Activated T-cell treated with anti-CD3 and anti-CD28 coated beads for 48 hours (primary cell): ENCODE measurements around the gene ACADSB.

Experiments
- DNase-seq: peaks from one replicate; pipeline ENCODE4 v3.0.0-alpha.2; 2020; ENCODE audit warnings: low read depth

The ACADSB gene

DNA sequence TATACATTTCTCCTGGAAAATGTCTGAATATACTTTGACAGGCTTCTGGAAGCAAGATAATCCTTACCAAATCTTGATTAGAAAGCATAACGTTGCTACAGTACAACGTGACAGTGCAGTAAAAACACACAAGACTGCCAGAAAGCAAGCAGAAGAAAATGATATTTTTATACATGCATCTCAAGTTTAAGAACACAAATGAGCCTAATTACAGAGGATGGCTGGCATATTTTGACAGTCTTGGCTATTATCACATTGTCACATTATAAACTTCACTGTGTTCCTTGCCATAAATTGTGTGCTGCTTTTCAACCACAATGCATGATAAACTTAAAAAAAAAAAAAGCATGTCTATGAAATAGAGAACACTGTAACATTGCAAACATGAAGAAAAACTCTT, 4.5 kb upstream of the ACADSB start:
- no peak for DNase-seq

DNA sequence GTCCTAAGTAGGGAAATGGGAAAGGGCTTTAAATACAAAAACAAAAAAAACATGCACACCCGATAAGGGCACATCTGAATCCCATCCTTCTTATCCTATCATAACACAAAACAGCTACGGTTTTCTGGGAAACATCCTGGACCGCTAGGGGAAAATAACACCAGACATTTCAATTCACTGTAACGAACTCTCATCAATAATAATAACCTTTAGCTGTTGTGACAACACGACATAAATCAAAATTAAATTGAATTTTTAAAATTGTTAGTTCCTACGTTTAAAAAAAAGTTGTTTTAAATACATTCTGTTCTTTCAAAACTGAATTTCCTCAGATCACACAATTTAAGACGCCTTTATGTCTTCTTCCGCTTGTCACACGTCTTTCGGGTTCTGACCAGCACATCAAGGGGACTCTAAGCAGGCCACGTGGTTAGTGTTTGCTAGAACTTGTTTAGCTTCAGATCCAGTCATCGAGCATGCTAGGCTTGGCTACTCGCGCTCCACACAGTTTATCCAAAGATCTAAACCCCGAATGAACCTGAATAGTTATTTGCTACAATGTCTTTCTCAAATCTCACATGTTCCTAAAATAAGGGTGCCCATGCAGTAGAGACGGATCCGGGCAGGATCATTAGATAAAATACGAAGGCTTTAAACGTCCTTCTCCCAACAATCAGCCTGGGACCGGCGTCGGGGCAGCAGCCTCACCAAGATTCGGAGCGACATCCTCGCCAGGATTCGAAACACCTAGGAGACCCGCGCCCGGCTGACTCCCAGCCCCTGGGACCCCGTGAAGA, 1.1 kb upstream of the ACADSB start:
- DNase-seq: peak; percentile 28

DNA sequence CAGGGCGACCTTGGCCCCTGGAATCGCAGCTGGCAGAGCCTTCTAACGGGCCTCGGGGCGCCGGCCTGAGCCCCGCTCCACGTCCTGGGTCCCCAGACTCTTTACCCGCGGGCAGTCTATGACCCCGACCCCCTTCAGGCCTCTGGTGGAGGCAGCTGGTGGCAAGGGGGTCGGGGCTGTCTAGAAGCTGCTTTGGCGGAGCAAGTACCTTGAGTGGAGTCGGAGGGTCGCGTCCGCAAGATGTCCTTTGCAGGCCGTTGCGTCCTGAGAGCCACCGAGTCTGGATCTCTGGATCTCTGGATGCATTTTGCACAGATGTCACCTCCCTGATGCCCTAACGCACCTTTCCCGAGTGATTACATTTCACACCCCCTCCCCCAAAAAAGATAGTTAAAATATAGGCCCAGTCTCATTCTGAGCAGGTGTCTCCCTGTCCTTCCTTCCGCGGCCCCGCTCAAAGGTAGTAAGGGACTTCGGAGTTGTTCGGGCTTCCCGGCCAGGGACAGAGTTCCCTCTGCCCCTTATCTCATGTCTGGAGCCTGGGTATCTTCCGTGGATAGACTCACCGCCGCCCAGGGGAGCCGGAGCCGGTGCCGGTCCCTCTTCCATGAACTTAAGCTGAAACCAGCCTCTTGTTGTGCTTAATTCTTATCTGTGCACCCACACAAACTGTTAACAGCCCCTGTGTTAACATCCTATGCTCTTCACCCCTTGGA, 457 bp downstream of the ACADSB start:
- DNase-seq: peak; percentile 2

DNA sequence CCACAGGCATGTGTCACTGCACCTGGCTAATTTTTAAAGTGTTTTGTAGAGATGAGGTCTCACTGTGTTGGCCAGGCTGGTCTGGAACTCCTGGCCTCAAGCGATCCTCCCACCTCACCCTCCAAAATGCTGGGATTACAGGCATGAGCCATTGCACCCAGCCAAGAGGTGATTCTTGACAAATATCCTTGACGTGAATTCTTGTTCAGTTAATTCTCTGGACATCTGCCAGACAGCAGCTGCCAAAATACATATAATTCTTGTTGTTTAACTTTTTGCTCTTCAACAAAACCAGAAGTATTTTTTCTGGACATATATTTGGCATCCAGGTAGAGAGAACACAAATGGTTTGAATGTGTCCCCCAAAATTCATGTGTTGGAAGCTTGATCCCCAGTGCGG, 3.2 kb downstream of the ACADSB start:
- DNase-seq: no peak

DNA sequence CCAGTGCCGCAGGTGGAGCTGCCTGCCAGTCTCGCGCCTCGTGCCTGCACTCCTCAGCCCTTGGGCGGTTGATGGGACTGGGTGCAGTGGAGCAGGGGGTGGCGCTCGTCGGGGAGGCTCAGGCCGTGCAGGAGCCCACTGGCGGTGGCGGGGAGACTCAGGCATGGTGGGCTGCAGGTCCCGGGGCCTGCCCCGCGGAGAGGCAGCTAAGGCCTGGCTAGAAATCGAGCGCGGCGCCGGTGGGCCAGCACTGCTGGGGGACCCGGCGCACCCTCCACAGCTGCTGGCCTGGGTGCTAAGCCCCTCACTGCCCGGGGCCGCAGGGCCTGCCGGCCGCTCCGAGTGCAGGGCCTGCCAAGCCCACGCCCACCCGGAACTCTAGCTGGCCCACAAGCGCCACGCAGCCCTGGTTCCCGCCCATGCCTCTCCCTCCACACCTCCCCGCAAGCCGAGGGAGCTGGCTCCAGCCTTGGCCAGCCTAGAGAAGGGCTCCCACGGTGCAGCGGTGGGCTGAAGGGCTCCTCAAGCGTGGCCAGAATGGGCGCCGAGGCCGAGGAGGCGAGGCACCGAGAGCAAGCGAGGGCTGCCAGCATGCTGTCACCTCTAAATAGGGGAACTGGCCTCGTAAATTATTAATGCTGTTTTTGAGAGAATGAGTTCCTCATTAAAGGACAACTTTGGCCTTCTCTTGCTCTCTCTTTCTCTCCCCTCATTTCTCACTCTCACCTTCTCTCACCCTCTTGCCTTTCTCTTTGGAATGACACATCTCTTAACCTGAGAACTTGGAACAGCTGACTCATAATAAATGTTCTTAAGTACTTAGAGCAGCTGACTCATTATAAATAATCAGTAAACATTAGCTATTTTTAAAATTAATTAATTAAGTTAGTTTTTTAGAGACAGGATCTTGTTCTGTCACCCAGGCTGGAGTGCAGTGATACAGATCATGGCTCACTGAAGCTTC, 4.9 kb downstream of the ACADSB start:
- DNase-seq: no peak

DNA sequence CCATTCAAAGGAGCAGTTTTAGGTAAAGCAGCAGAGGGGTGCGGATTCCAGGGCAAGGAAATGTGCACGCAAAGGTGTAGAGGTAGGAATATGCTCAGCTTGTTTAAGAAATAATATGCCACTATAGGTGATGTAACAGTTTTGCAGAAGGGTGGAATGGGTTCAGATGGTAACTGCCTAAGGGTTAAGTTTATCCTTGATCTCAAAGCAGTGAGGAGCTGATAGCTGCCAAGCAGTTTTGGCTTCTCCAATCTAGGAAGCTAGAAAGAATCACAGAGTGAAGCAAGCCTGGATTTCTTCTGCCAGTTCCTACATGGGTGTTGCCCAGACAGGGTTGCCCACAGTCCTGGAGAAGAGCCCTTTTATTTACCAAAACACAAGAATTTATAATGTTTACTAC, 6.0 kb downstream of the ACADSB start:
- no peak for DNase-seq

DNA sequence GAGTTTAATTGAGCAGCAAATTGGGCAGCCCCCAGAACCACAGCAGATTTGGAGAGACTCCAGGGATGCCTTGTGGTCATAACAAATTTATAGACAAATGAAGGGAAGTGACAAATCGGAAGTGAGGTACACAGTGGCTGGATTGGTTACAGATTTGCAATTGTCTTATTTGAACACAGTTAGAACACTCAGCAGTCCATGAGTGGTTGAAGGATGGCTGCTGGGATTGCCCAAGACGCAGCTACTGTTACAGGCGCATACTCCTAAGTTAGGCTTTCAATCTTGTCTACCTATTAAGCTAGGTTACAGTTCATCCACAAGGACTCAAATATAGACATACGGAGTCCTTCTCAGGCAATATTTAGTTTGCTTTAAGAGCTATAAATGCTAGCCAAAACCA, 7.4 kb downstream of the ACADSB start:
- no peak for DNase-seq

DNA sequence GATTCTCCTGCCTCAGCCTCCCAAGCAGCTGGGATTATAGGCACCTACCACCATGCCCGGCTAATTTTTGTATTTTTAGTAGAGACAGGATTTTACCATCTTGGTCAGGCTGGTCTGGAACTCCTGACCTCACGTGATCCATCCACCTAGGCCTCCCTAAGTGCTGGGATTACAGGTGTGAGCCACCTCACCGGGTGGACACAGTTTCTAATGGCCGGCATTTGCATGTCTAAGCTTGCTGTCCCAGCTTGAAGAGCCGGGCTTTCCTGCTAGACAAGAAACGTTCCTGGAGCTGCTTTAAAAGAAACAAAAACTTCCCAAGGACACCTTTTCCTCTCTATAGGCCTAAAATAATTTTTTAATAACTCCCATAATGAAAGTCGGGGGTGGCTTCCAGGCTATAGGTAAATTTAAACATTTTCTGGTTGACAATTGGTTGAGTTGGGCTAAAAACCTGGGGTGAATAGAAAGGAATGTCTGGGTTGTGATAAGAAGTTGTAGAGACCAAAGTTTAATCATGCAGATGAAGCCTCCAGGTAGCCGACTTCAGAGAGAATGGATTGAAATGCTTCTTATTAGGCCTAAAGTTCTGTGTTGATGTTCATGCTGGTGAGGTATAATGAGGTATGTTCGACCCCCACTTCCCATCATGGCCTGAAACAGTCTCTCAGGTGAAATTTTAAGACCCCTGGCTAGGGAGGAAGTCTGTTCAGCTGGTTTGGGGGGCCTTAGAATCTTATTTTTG, 8.8 kb downstream of the ACADSB start:
- DNase-seq: no peak

DNA sequence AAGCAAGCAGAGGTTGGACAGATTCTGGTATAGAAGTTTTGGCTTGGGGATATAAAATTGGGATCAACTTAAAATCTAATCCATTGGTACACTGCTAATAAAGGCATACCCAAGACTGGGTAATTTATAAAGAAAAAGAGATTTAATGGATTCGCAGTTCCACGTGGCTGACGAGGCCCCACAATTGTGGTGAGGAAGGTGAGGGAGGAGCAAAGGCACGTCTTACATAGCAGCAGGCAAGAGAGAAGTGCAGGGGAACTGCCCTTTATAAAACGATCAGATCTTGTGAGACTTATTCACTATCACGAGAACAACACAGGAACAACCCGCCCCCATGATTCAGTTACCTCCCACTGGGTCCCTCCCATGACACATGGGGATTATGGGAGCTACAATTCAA, 9.7 kb downstream of the ACADSB start:
- DNase-seq: no peak

DNA sequence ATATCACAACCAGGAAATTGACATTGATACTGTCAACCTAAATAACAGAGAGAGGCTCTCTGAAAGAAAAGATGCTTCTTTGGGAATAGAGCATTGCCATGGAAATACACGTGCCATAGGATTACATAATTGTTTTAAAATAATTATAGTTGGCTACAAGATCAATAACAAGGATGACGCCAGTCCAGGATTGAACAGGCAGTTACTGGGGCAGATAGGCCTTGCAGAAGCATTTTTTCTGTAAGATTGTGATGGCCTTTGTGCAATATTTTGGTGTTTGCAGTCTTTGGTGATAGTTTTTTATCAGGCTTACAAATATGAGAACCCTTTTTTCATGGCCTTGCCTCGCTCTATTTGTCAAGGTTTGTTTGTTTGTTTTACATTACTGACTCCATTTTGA, 10.5 kb downstream of the ACADSB start:
- no peak for DNase-seq

DNA sequence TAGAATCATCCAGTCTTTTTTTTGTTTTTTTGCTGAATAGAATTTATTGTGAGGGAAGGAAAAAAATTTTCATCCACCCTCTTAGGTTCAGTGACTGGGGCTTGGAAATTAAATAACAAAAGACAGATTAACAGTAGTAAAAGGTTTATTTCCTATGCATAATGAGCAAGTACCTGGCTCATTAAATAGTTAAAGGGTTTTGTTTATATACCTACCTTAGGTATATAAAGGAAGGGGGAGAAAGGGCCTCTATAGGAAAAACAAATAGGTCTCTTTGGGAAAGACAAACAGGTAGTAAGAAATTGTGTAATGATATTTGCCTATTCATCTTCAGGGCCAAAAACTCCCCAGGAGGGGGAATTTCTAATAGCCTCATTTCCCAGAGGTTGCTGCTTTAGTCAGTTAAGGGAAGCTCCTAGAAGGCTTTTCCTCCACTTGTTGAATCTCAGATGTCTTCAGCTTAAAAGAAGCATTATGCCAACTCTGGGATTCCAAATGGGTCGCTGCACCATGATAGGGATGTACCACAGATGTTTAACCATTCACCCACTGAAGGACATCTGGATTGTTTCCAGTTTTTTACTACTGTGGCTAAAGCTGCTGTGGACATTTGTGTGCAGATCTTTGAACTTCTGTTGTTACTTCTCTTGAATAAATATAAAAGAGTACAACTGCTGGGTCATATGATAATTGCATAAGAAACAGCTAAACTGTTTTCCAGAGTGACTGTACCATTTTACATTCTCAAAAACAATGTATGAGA, 11.3 kb downstream of the ACADSB start:
- DNase-seq: no peak

DNA sequence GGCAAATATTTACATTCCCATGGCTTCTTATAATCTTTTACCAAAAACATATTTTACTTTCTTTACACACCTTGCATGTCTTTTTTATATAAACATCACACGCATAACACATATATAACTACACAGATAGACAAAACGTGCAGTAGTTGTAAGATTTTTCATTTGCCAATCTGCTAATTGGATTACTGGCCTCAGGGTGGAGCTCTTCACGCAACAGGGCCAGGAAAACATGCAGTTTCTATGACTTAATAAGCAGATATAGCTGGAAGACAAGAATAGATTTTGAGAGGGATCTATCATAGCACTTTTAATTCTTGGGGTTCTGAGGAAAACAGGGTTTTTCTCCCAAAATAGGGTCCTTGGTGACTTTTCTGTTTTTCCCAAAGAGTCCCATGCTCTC, 12.7 kb downstream of the ACADSB start:
- DNase-seq: no peak

DNA sequence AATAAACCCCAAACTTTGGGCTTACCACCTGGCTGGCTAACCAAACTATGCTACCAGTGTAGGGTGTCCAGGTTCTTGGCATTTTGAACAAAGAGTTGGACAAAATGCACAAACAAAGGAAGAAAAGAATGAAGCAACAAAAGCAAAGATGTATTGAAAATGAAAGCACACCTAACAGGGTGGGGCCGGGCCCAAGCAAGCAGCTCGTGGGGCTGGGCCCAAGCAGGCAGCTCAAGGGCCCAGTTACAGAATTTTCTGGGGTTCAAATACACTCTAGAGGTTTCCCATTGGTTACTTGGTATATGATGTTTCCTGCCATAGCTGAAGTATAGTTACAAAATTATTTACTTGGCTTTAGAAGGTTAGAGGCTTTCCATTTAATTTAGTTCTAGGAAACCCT, 15.7 kb downstream of the ACADSB start:
- DNase-seq: no peak

DNA sequence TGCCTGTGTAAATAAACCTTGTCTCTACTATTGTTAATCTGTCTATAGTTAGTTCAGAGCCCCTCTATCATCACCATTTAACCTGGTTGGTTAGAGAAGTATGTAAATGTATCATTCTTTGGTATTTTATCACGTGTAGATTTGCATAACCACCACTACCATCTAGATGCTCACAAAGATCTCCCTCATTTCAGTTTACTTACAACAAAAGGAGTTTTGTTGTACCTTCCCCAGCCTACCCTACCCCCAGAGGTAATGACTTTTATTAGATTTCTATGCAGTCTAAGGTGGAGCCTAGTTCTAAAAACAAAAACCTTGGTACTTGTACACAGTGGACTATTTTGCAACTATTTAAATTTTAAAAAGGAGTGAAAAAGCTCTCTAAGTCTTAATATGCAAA, 17.5 kb downstream of the ACADSB start:
- DNase-seq: no peak

DNA sequence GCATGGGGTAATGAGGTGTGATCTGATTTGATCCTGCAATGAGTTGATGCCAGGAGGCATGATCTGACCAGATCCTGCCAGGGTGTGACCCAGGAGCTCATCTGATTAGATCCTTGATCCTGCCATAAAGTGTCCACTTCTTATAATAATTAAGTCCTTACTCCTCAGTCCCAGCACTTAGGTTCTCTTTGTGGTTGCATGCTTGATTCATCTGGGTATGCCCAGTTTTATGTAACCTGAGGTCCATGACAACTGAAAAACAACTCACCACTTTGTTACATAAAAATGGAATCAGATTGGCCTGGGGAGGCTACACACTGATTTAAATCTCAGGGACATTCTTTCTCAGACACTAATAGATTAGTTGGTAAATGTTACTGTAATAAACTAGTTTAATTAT, 19.1 kb downstream of the ACADSB start:
- no peak for DNase-seq

DNA sequence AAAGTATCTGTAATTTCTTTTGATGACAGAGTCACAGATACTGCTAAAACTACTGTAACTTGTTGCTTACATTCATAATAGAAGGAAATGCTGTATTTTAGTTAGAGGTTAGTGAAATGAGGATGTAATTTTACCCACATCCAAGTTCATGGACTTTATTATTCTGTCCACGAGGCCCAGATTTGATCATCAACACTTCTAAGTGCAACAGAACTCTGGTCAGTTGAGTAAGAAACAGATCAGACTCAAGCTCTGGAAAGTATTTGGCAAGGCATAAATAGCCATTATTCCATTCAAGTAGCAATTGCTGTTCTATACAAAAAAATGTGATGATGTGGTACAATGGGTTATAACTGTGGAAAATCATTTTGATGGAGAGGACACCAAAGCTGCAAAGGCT, 22.3 kb downstream of the ACADSB start:
- no peak for DNase-seq

DNA sequence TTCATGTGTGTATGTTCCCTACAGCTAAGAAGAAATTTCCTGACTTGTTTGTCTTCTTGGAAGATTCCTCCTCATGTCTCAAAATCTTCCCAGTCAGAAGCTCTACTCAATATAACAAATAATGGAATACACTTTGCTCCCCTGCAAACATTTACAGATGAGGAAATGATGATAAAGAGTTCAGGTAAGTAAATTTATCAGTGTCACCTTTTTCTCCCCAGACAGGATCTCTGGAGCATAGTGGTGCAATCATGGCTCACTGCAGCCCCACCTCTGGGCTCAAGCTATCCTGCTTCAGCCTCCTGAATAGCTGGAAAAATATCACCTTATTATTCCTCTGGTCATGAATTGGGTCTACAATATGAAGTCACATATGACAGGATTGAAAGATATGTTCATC, 25.5 kb downstream of the ACADSB start:
- no peak for DNase-seq

DNA sequence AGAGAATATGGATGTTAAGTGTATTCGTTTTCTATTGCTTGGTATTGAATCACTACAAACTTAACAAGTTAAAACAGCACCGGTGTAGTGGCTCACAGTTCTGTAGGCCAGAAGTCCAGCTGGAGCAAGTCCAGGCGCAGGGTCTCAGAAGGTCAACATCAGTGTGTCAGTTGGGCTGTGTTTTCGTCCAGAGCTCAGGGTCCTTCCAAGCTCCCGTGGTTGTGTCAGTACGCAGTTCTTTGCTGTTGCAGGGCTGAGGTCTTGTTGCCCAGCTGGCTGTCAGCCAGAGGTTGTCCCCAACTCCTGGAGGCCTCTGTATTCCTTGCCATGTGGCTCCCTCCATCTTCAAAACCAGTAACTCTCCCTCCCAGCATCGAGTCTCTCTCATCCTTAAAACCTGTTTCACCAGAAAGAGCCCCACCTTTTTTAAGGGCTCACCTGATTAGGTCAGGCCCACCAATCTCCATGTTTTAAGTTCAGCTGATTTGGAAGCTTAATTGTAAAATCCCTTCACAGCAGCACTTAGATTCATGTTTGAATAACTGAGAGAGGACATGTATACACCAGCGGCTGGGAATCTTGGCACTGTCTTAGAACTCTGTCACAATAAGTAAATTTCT, 26.8 kb downstream of the ACADSB start:
- no peak for DNase-seq

DNA sequence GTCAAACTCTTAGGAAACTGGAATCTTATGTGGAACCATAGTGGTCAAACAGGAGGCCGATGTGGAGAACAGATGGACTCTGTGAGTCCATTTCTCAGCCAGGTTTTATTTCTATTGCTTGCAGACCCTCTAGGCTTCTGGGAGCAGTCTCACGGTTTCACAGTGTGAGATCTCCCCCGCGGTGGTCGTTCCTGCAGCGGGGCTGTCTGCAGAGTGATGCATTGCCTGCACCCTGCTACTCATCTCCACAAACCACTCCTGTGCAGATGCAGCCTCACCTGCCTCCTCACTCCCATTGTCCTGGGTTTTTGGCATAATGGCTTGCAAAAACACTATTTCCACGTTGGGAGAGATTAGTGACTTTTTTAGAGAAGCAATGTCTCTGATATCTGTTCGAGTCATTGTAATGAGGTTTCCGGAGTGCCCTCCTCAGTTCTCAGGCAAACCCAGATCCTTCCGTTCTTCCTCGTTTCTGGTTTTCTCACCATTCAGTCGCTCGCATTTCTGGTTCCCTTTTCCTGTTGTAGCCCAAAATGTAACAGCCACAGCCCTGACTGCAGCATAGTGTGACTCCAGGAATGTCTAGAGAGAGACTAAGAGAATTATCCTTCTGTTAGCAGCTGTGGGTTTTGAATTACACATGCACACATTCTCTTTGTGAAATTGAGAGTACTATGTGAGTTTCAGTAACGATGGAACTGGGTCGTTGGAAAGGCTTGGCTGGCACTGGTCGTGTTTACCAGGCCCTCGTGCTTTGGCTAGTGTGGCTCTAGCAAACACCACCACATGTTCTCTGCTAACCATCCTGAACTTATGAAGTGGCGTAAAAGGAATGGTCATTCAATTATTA, 30.2 kb downstream of the ACADSB start:
- no peak for DNase-seq

DNA sequence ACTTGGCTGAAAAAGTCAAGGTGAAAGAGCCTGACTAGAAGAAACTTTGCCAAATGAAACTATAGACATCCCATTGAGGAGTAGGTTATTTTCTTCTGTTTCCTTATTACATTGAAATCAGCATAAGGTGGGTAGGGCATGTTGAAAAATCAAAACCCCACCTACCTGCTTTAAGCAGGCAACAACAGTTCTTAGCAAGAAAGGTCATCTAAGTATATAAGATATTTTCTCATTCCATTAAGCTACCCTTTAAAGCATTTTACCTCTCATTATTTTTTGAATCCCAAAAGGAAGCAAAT, 30.8 kb downstream of the ACADSB start:
- DNase-seq: no peak
